HG03097 (cell line): ENCODE data around the gene FAM219B.
A peak's percentile ranks its signal among the peaks of the same experiment; 100 is the strongest.
"Not testable (repeated sequence)": the region's sequence is repeated elsewhere in the genome, so short reads cannot be mapped to it uniquely, and the experiment has no call there.

Source experiments
- ATAC-seq: cut with Tn5 transposase; IDR thresholded peaks from one replicate; pipeline ENCODE4 v1.9.1; 2021; ENCODE audit not compliant: unreplicated experiment, low FRiP score

Gene FAM219B

GRCh38 chr15:74906450-74907162 lies at the start of gene FAM219B:
TSS of gene FAM219B (minus strand) at chr15:74906851. CDS start at chr15:74906800, 51 bp downstream.
- ATAC-seq: peak; percentile 86

GRCh38 chr15:74955796-74956647 lies 49.4 kb upstream of the FAM219B start:
- peak; percentile 39 for ATAC-seq

- ATAC-seq: no peak
These were observed 48.4 kb upstream of the FAM219B start for GRCh38 chr15:74955017-74955416.

- ATAC-seq: no peak
These were observed 47.9 kb upstream of the FAM219B start for GRCh38 chr15:74954515-74954914.

- no peak for ATAC-seq
These were observed 44.4 kb upstream of the FAM219B start for GRCh38 chr15:74951006-74951405.

GRCh38 chr15:74950078-74950908 lies 43.6 kb upstream of the FAM219B start:
- ATAC-seq: no peak

- peak; percentile 76 for ATAC-seq
These were observed 31.1 kb upstream of the FAM219B start, which contains the start of gene COX5A for GRCh38 chr15:74937590-74938371. TSS of gene COX5A (minus strand) at chr15:74938073. CDS start at chr15:74938014, 59 bp downstream.

- no peak for ATAC-seq
These were observed 30.6 kb upstream of the FAM219B start for GRCh38 chr15:74937272-74937589.

GRCh38 chr15:74935193-74935592 lies 28.5 kb upstream of the FAM219B start:
- ATAC-seq: not testable (repeated sequence)

GRCh38 chr15:74933573-74933972 lies 26.9 kb upstream of the FAM219B start:
- no peak for ATAC-seq

- no peak for ATAC-seq
These were observed 22.1 kb upstream of the FAM219B start for GRCh38 chr15:74928771-74929198.

- ATAC-seq: no peak
These were observed 17.9 kb upstream of the FAM219B start for GRCh38 chr15:74924525-74924924.

GRCh38 chr15:74920456-74920855 lies 13.8 kb upstream of the FAM219B start:
- no peak for ATAC-seq

- ATAC-seq: no peak
These were observed 11.0 kb upstream of the FAM219B start for GRCh38 chr15:74917676-74918075.

GRCh38 chr15:74913799-74914198 lies 7.1 kb upstream of the FAM219B start:
- not testable (repeated sequence) for ATAC-seq

- no peak for ATAC-seq
These were observed 6.4 kb upstream of the FAM219B start for GRCh38 chr15:74913041-74913440.

- ATAC-seq: no peak
These were observed 2.0 kb upstream of the FAM219B start for GRCh38 chr15:74908635-74909034.

- no peak for ATAC-seq
These were observed 666 bp upstream of the FAM219B start for GRCh38 chr15:74907163-74907870.

- no peak for ATAC-seq
These were observed 593 bp downstream of the FAM219B start for GRCh38 chr15:74906067-74906449.
